Esophagus muscularis mucosa (tissue), 4 donors: ENCODE data around the gene BNC2. TPM values are rescaled to one million over a fixed set of nuclear protein-coding genes. Genes with fewer than 3 reads are reported as not detected.

Experiments
- DNase-seq: peaks from one replicate; pipeline ENCODE4 v3.0.0-alpha.2; 2017; ENCODE audit errors: extremely low spot score
- H3K27ac ChIP-seq, 4 donors: fragments of 200-600 bp; sonication (generic); replicated peaks in 1 of 4; 1 replicate in 3 of 4; 2 replicates in 1 of 4; pipeline ENCODE4 v1.5.1; 2016 to 2019; ENCODE audit warnings: mild to moderate bottlenecking in 1 of 4
- H3K27me3 ChIP-seq, 4 donors: fragments of 200-600 bp; sonication (generic); one replicate each; pipeline versions ENCODE4 v1.5.1 to v1.6.0; 2016 to 2019
- H3K36me3 ChIP-seq, 4 donors: fragments of 200-600 bp; sonication (generic); one replicate each; pipeline ENCODE4 v1.5.1; 2016 to 2019
- H3K4me1 ChIP-seq, 4 donors: fragments of 200-600 bp; sonication (generic); one replicate each; pipeline ENCODE4 v1.5.1; 2016 to 2019
- H3K4me3 ChIP-seq, 4 donors: fragments of 200-600 bp; sonication (generic); 1 replicate in 2 of 4; 2 replicates in 2 of 4; pipeline ENCODE4 v1.5.1; 2016 to 2019; ENCODE audit warnings: mild to moderate bottlenecking in 4 of 4, moderate library complexity in 1 of 4
- H3K9me3 ChIP-seq, 4 donors: fragments of 200-600 bp; sonication (generic); 1 replicate in 3 of 4; 2 replicates in 1 of 4; pipeline ENCODE4 v1.5.1; 2016 to 2019
- CTCF ChIP-seq, 3 experiments: fragments of 200-600 bp in 2 of 3; fragments of 450-650 bp in 1 of 3; sonication (generic) in 2 of 3; IDR thresholded peaks; one replicate each; pipeline ENCODE4 v1.5.1; 2017 to 2019; ENCODE audit warnings: antibody characterized with exemption in 3 of 3, mild to moderate bottlenecking in 2 of 3, moderate library complexity in 1 of 3
- EP300 ChIP-seq: sonication (generic); formaldehyde crosslinking; IDR thresholded peaks from one replicate; pipeline ENCODE4 v1.6.1; 2017; ENCODE audit warnings: antibody characterized with exemption
- POLR2A ChIP-seq: fragments of 450-650 bp; IDR thresholded peaks from one replicate; pipeline ENCODE4 v1.6.1; 2017; ENCODE audit warnings: antibody characterized with exemption, moderate library complexity, mild to moderate bottlenecking, low read depth
- POLR2AphosphoS5 ChIP-seq, 2 donors: sonication (generic); formaldehyde crosslinking; IDR thresholded peaks; one replicate each; pipeline ENCODE4 v1.6.1; 2017; ENCODE audit warnings: antibody characterized with exemption in 2 of 2
- WGBS: methylation state at CpG from one replicate; pipeline ENCODE4 v1.1.5; 2018; 5-methylcytosine and 5-hydroxymethylcytosine counted together
- intact Hi-C: fragments of 100-400 bp; cut with DNase I; formaldehyde crosslinking; loops from one replicate; pipeline ENCODE4 v1.15.1; 2023
- total RNA-seq, 4 donors: library from RNA; depleted of rRNA; stranded (reverse); fragments of >200 nt; gene quantifications; one replicate each; pipeline versions ENCODE4 v1.1.0 to v1.2.1, GENCODE V29; 2016

Gene BNC2
- total RNA-seq, 4 donors from 2014 or later: 95.3 to 138 (median 123) TPM

GRCh38 chr9:16637218-16637617, 233.3 kb downstream of the BNC2 start:
- H3K27me3 ChIP-seq: no peaks in the 10 kb centered on the region
- H3K36me3 ChIP-seq: no peaks in the 10 kb centered on the region
- H3K4me1 ChIP-seq: peaks cover 0 to 38% (median 28%) of the 10 kb centered on the region in 4 donors
- no peak overlapping the region for H3K4me3 ChIP-seq
- no peak for TF ChIP-seq POLR2A
- TF ChIP-seq POLR2AphosphoS5 (IDR thresholded peaks at IDR 0.05): no peak
- TF ChIP-seq EP300: no peak
- TF ChIP-seq CTCF (IDR thresholded peaks at IDR 0.05): no peak
- no peak for DNase-seq
- intact Hi-C loops: no loop called here
- WGBS: 44% methylated on average over 1 of the region's 1 CpG
- no peaks in the 10 kb centered on the region for H3K9me3 ChIP-seq
- no peak overlapping the region for H3K27ac ChIP-seq

- intact Hi-C loops: no loop called here
- no peak for DNase-seq
- Histone ChIP-seq H3K4me3 (no peak overlapping the region), H3K36me3 (no peaks in the 10 kb centered on the region), H3K27ac (no peak overlapping the region), H3K9me3 (no peaks in the 10 kb centered on the region), H3K4me1 (peaks cover 0 to 33% (median 25%) of the 10 kb centered on the region in 4 donors), H3K27me3 (no peaks in the 10 kb centered on the region)
- 43% methylated on average over 2 of the region's 2 CpGs for WGBS
- TF ChIP-seq CTCF (IDR thresholded peaks at IDR 0.05) (no peak), POLR2A (no peak), POLR2AphosphoS5 (IDR thresholded peaks at IDR 0.05) (no peak), EP300 (no peak)
These were observed 236.7 kb downstream of the BNC2 start for GRCh38 chr9:16633794-16634193.

- peaks cover 18 to 46% (median 40%) of the 10 kb centered on the region in 4 donors for H3K4me1 ChIP-seq
- H3K9me3 ChIP-seq: no peaks in the 10 kb centered on the region
- intact Hi-C loops: no loop called here
- TF ChIP-seq EP300 (no peak), POLR2A (no peak), POLR2AphosphoS5 (IDR thresholded peaks at IDR 0.05) (no peak), CTCF (IDR thresholded peaks at IDR 0.05) (no peak)
- no peaks in the 10 kb centered on the region for H3K27me3 ChIP-seq
- H3K27ac ChIP-seq: peak overlapping the region in 2 of 4 donors; percentile 31 to 58
- H3K4me3 ChIP-seq: no peak overlapping the region
- WGBS: 80% methylated on average over 7 of the region's 7 CpGs
- H3K36me3 ChIP-seq: no peaks in the 10 kb centered on the region
- DNase-seq: no peak
These were observed 242.1 kb downstream of the BNC2 start for GRCh38 chr9:16628413-16628812.

- TF ChIP-seq POLR2AphosphoS5 (IDR thresholded peaks at IDR 0.05) (peak in 1 of 2 donors; percentile 60), POLR2A (no peak)
- intact Hi-C loops: no loop called here
These were observed 242.5 kb downstream of the BNC2 start for GRCh38 chr9:16627967-16628366.

GRCh38 chr9:16627521-16627920, 242.9 kb downstream of the BNC2 start:
- TF ChIP-seq CTCF (IDR thresholded peaks at IDR 0.05) (no peak), POLR2AphosphoS5 (IDR thresholded peaks at IDR 0.05) (no peak), EP300 (no peak), POLR2A (no peak)
- no peak for DNase-seq
- 61% methylated on average over 2 of the region's 2 CpGs for WGBS
- intact Hi-C loops: no loop called here
- H3K4me3 ChIP-seq: no peak overlapping the region
- no peaks in the 10 kb centered on the region for H3K27me3 ChIP-seq
- H3K36me3 ChIP-seq: no peaks in the 10 kb centered on the region
- no peaks in the 10 kb centered on the region for H3K9me3 ChIP-seq
- H3K27ac ChIP-seq: peak overlapping the region in 2 of 4 donors; percentile 23 to 58
- peaks cover 18 to 46% (median 40%) of the 10 kb centered on the region in 4 donors for H3K4me1 ChIP-seq

More at GRCh38 chr9:16627967-16628366, 242.5 kb downstream of the BNC2 start:
- Histone ChIP-seq H3K9me3 (no peaks in the 10 kb centered on the region), H3K27ac (peak overlapping the region in 2 of 4 donors; percentile 31 to 58), H3K4me3 (no peak overlapping the region), H3K27me3 (no peaks in the 10 kb centered on the region), H3K4me1 (peaks cover 18 to 46% (median 40%) of the 10 kb centered on the region in 4 donors), H3K36me3 (no peaks in the 10 kb centered on the region)
- WGBS: 75% methylated on average over 6 of the region's 6 CpGs
- no peak for DNase-seq
